Measurements from ENCODE around the gene ABHD5.
"Not testable (repeated sequence)": the region's sequence is repeated elsewhere in the genome, so short reads cannot be mapped to it uniquely, and the experiment has no call there.

Gene ABHD5

GRCh38 chr3:43676441-43676840 is 14.3 kb upstream of the ABHD5 start:
- H3K4me3 ChIP-seq (ENCODE audit: low read depth, low read length): no peak overlapping the region
- TF ChIP-seq CTCF (IDR thresholded peaks at IDR 0.05; ENCODE audit: low read depth, low read length): no peak

DNA sequence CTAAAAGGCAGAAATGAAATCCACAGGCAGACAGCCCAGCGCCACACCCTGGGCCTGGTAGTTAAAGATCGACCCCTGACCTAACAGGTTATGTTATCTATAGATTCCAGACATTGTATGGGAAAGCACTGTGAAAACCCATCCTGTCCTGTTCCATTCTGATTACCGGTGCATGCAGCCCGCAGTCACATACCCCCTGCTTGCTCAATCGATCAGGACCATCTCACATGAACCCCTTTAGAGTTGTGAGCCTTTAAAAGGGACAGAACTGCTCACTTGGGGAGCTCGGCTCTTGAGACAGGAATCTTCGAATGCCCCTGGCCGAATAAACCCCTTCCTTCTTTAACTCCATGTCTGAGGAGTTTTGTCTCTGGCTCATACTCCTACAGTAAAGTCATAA is 12.4 kb upstream of the ABHD5 start:
- H3K4me3 ChIP-seq (ENCODE audit: low read depth, low read length): not testable (repeated sequence)

DNA sequence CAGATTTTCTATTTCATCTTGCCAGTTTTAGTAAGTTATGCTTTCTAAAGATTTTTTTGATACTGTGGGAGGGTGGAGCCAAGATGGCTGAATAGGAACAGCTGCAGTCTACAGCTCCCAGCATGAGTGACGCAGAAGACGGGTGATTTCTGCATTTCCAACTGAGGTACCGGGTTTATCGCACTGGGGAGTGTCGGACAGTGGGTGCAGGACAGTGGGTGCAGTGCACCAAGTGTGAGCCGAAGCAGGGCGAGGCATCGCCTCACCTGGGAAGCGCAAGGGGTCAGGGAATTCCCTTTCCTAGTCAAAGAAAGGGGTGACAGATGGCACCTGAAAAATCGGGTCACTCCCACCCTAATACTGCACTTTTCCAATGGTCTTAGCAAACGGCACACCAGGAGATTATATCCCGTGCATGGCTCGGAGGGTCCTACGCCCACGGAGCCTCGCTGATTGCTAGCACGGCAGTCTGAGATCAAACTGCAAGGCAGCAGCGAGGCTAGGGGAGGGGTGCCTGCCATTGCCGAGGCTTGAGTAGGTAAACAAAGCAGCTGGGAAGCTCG is 11.8 kb upstream of the ABHD5 start:
- not testable (repeated sequence) for H3K4me3 ChIP-seq (ENCODE audit: low read depth, low read length)

DNA sequence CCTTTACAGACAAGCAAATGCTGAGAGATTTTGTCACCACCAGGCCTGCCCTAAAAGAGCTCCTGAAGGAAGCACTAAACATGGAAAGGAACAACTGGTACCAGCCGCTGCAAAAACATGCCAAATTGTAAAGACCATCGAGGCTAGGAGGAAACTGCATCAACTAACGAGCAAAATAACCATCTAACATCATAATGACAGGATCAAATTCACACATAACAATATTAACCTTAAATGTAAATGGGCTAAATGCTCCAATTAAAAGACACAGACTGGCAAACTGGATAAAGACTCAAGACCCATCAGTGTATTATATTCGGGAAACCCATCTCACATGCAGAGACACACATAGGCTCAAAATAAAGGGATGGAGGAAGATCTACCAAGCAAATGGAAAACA is 9.9 kb upstream of the ABHD5 start:
- not testable (repeated sequence) for H3K4me3 ChIP-seq (ENCODE audit: low read depth, low read length)

DNA sequence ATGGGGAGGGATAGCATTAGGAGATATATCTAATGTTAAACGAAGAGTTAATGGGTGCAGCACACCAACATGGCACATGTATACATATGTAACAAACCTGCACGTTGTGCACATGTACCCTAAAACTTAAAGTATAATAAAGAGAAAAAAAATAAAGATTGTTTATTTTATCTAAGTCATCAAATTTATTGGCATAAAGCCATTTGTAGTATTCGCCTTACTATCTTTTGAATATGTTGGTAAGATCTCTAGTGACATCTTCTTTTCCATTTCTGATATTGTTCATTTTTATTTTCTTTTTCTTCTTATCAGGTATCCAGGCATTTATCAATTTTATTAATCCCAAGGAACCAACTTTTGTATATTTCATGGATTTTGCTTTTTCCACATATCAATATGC is 5.8 kb upstream of the ABHD5 start:
- no peak for TF ChIP-seq CTCF (IDR thresholded peaks at IDR 0.05; ENCODE audit: low read depth, low read length)
- H3K4me3 ChIP-seq (ENCODE audit: low read depth, low read length): no peak overlapping the region

DNA sequence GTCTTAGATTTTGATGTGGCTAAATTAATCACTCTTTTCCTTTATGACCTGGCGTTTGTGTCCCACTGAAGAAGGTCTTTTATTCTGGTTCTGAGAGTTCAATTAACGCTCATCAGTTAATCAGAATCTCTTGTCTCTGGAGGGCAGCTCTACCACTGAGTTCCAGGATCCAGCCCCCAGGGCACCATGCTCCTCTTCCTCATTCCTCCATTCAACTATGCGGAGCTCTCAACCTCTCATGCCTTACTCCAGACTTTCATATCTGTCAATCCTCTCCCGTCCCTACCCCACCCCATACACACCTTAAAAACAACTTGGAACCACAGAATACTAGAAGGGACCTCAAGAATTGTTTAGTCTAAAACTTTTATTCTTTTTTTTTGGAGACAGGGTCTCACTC is 4.8 kb upstream of the ABHD5 start:
- H3K4me3 ChIP-seq (ENCODE audit: low read depth, low read length): no peak overlapping the region
- TF ChIP-seq CTCF (IDR thresholded peaks at IDR 0.05; ENCODE audit: low read depth, low read length): no peak

DNA sequence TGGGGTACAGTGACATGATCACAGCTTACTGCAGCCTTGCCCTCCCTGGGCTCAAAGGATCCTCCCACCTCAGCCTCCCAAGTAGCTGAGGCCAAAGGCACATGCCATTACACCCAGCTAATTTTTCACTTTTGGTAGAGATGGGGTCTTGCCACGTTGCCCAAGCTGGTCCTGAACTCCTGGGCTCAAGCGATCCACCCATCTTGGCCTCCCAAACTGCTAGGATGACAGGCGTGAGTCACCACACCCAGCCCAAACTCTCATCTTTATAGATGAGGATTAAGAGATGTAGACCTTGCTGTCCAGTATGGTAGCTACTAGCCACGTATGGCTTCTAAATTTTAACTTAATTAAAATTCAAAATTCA is 4.4 kb upstream of the ABHD5 start:
- no peak overlapping the region for H3K4me3 ChIP-seq (ENCODE audit: low read depth, low read length)
- no peak for TF ChIP-seq CTCF (IDR thresholded peaks at IDR 0.05; ENCODE audit: low read depth, low read length)

- no peak for TF ChIP-seq CTCF (IDR thresholded peaks at IDR 0.05; ENCODE audit: low read depth, low read length)
- no peak overlapping the region for H3K4me3 ChIP-seq (ENCODE audit: low read depth, low read length)
Observed at GRCh38 chr3:43686700-43687498, 3.8 kb upstream of the ABHD5 start.

DNA sequence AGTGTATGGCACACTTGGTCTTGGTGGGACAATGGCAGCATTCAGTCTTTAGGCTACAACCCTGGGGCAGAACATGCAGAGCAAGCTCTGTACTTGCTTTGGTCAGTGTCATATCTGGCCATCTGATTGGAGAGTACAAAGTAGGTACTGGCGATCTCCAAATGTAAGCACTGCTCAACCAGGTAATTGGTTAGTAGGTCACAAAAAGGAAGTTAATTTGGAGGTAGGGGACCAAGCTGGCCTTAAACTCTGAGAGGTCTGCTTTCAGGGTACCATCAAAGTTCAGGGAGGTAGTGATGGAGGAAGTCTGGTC is 3.3 kb upstream of the ABHD5 start:
- H3K4me3 ChIP-seq (ENCODE audit: low read depth, low read length): no peak overlapping the region
- TF ChIP-seq CTCF (IDR thresholded peaks at IDR 0.05; ENCODE audit: low read depth, low read length): no peak

Measured in WI38 (cell line).